Measurements from ENCODE around the gene TTN. TPM values are rescaled to one million over a fixed set of nuclear protein-coding genes. Genes with fewer than 3 reads are reported as not detected.

The TTN gene
- total and polyA plus RNA-seq, 2 of the 4 experiments (the other 2 are of a cell fraction): 0.02 to 0.18 TPM

DNA sequence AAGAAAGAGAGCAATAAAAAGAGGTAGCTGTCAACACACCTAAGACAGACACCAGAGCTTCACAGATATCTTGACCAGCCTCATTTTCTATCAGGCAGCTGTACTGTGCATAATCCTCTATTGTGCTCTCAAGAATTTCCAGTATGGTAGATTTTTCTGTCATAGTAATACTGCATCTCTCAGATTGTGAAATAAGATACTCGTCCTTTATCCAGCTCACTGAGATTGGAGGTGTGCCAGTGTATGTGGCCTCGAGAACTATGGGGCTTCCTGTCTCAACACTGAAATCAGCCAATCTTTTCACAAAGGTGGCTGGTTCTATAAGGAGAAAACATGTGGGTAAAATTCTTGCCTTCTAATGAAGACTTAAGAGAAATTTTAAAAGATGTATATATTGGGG is 88.9 kb downstream of the TTN start:
- Histone ChIP-seq H4K91ac (ENCODE audit: insufficient read depth, low read depth, low read length) (no peak overlapping the region), H2BK15ac (ENCODE audit: low read depth, low read length) (no peak overlapping the region), H3K4me3 (ENCODE audit: insufficient read depth, low read depth, low read length) (no peak overlapping the region), H3K4me1 (ENCODE audit: control insufficient read depth, insufficient read depth, low read length) (no peaks in the 10 kb centered on the region), H3K36me3 (ENCODE audit: control insufficient read depth, insufficient read depth, low read length) (no peaks in the 10 kb centered on the region), H4K5ac (ENCODE audit: low read depth, low read length) (no peak overlapping the region), H3K27ac (ENCODE audit: insufficient read depth, low read length) (no peak overlapping the region), H3K4me2 (ENCODE audit: low read depth, low read length) (no peak overlapping the region), H2BK120ac (ENCODE audit: low read depth, low read length) (no peak overlapping the region), H3K79me1 (ENCODE audit: low read depth in 1 of 2, low read length in 2 of 2) (no peaks in the 10 kb centered on the region), H2BK20ac (ENCODE audit: low read depth, low read length) (no peak overlapping the region), H3K4ac (ENCODE audit: low read depth, low read length) (no peak overlapping the region), H2AK9ac (replicated peaks; ENCODE audit: low read depth, low read length, poor library complexity) (no peak overlapping the region), H4K8ac (ENCODE audit: low read depth in 2 of 2, low read length in 2 of 2) (no peak overlapping the region), H3K14ac (replicated peaks; ENCODE audit: low read depth, low read length) (no peak overlapping the region), H2AK5ac (ENCODE audit: low read depth, low read length) (no peak overlapping the region), H3K18ac (ENCODE audit: low read depth, low read length) (no peak overlapping the region), H4K20me1 (ENCODE audit: insufficient read depth, low read length) (no peaks in the 10 kb centered on the region), H3K9me3 (ENCODE audit: control insufficient read depth, insufficient read depth, low read length) (no peaks in the 10 kb centered on the region), H3K9me1 (ENCODE audit: insufficient read depth, low read length) (no peaks in the 10 kb centered on the region), H2AFZ (replicated peaks; ENCODE audit: low read length, poor library complexity) (no peak overlapping the region), H3K56ac (ENCODE audit: extremely low read depth, insufficient read depth, low read length) (no peak overlapping the region), H3K9ac (ENCODE audit: low read depth, low read length) (no peak overlapping the region), H2BK5ac (ENCODE audit: low read depth, low read length, poor library complexity, severe bottlenecking) (no peak overlapping the region), H3K23ac (ENCODE audit: low read depth, low read length) (no peak overlapping the region), H3K27me3 (ENCODE audit: control insufficient read depth, insufficient read depth, low read length) (no peaks in the 10 kb centered on the region; the same call in 1 of the 2 replicates)
- BruUV-seq (replicated peaks): no TSS peak
- ChIA-PET POLR2A (ENCODE audit: unreplicated experiment) (no interaction called here), CTCF (no interaction called here)
- no peak for ATAC-seq (ENCODE audit: low read depth)
- TF ChIP-seq, protein P1, sequence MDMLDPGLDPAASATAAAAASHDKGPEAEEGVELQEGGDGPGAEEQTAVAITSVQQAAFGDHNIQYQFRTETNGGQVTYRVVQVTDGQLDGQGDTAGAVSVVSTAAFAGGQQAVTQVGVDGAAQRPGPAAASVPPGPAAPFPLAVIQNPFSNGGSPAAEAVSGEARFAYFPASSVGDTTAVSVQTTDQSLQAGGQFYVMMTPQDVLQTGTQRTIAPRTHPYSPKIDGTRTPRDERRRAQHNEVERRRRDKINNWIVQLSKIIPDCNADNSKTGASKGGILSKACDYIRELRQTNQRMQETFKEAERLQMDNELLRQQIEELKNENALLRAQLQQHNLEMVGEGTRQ (IDR thresholded peaks at IDR 0.05; ENCODE audit: low read depth, low read length): no peak
- TF ChIP-seq MAZ (IDR thresholded peaks at IDR 0.05; ENCODE audit: borderline replicate concordance, low read depth, low read length): no peak
- no peak for TF ChIP-seq CTCF (conservative IDR thresholded peaks at IDR 0.05; ENCODE audit: low read depth, low read length)
- no peak for TF ChIP-seq RCOR1 (IDR thresholded peaks at IDR 0.05; ENCODE audit: insufficient replicate concordance, low read length)
- TF ChIP-seq MXI1 (IDR thresholded peaks at IDR 0.05; ENCODE audit: borderline replicate concordance, low read depth, low read length): no peak
- no peak for TF ChIP-seq SMC3 (IDR thresholded peaks at IDR 0.05; ENCODE audit: low read depth, low read length)
- TF ChIP-seq CHD1 (IDR thresholded peaks at IDR 0.05; ENCODE audit: low read depth, low read length): no peak
- no peak for TF ChIP-seq NFE2L2 (IDR thresholded peaks at IDR 0.05; ENCODE audit: low read depth, low read length)
- TF ChIP-seq CEBPB (IDR thresholded peaks at IDR 0.05; ENCODE audit: low read depth, low read length): no peak
- no peak for TF ChIP-seq RAD21 (IDR thresholded peaks at IDR 0.05; ENCODE audit: low read length)
- WGBS, 2 experiments (ENCODE audit: extremely low coverage in 2 of 2, insufficient read length in 1 of 2): no CpG with 5 or more reads among the region's 2 CpGs
- intact Hi-C loops (cut with micrococcal nuclease) (no loop called here), dilution Hi-C loops (cut with HindIII; ENCODE audit: low sequenced_read_pairs, unreplicated experiment) (no loop called here), in situ Hi-C loops (cut with MboI; ENCODE audit: low sequenced_read_pairs) (no loop called here)
- DNase-seq: no peak

Measured in IMR-90 (cell line).